Measurements from ENCODE around the gene SLX4. TPM values are rescaled to one million over a fixed set of nuclear protein-coding genes. Genes with fewer than 3 reads are reported as not detected.

Gene SLX4
- total and polyA plus RNA-seq, 9 of the 15 experiments (the other 6 are each of a cell fraction or from before 2014, with no cell fraction given) = 0.29 to 7.9 (median 3.8) TPM

GRCh38 chr16:3608069-3608468, 3.3 kb downstream of the SLX4 start:
- H3K27me3 ChIP-seq (ENCODE audit: control insufficient read depth in 2 of 2, insufficient read depth in 2 of 2, low read length in 2 of 2) = no peaks in the 10 kb centered on the region
- no peak overlapping the region for H3K4me3 ChIP-seq
- no peak for DNase-seq (ENCODE audit: extremely low read depth in 1 of 4, low spot score in 3 of 4)
- in situ Hi-C loops (cut with MboI) = no loop called here
- H3K9me1 ChIP-seq (ENCODE audit: control insufficient read depth, insufficient read depth, low read length) = no peaks in the 10 kb centered on the region
- peaks cover 27% of the 10 kb centered on the region for H3K79me2 ChIP-seq (ENCODE audit: control insufficient read depth, insufficient read depth, low read length)
- intact Hi-C loops (cut with micrococcal nuclease) = no loop called here
- BruUV-seq (replicated peaks) = no TSS peak
- no peak for ATAC-seq
- H3K36me3 ChIP-seq (ENCODE audit: control insufficient read depth, insufficient read depth, low read length) = peaks cover 7% of the 10 kb centered on the region; the same call in 2 of the 3 replicates
- FAIRE-seq = no peak
- ChIA-PET POLR2A (interaction anchor here (1.2 to 1.3 kb wide), 2 partner anchors 8 to 11 kb away, joined by 3 to 4 read pairs; no protein-coding TSS in a partner anchor), CTCF (ENCODE audit: low intra/inter-chr PET ratio) (no interaction called here)
- no peaks in the 10 kb centered on the region for H4K20me1 ChIP-seq (replicated peaks; ENCODE audit: control insufficient read depth, insufficient read depth, low read length)
- H2AFZ ChIP-seq (ENCODE audit: low read depth, low read length) = no peak overlapping the region
- WGBS (ENCODE audit: insufficient coverage, low coverage, missing lambda C conversion rate) = 73% methylated on average over 5 of the region's 5 CpGs
- H3K9me3 ChIP-seq (replicated peaks; ENCODE audit: control insufficient read depth, insufficient read depth, low read depth, low read length) = no peaks in the 10 kb centered on the region
- H3K9ac ChIP-seq (ENCODE audit: insufficient read depth in 1 of 2, low read depth in 2 of 2, low read length in 2 of 2) = peak overlapping the region in 1 of 2 experiments; percentile 48; a peak in 1 of 4 replicates
- no peak overlapping the region for H3K4me2 ChIP-seq (ENCODE audit: insufficient read depth, low read length)
- no peak overlapping the region for H3K27ac ChIP-seq (ENCODE audit: extremely low read depth, low read depth, low read length)
- peaks cover 10 to 21% of the 10 kb centered on the region in 2 experiments; a peak in 4 of 5 replicates for H3K4me1 ChIP-seq (replicated peaks in 1 of 2; ENCODE audit: control insufficient read depth in 2 of 2, insufficient read depth in 2 of 2, low read length in 2 of 2)
- TF ChIP-seq NFIC (IDR thresholded peaks at IDR 0.05) = peak; percentile 41; the same call in 1 of the 2 replicates
- TF ChIP-seq VEZF1 (CRISPR knock-in tag; IDR thresholded peaks at IDR 0.05) = no peak
- no peak for TF ChIP-seq SMAD3 (CRISPR knock-in tag; conservative IDR thresholded peaks at IDR 0.05)
- TF ChIP-seq YY1 (IDR thresholded peaks at IDR 0.05; ENCODE audit: borderline replicate concordance in 1 of 3, control insufficient read depth in 1 of 3, extremely low read depth in 1 of 3, insufficient read depth in 3 of 3, insufficient read length in 1 of 3, insufficient replicate concordance in 2 of 3, low read depth in 1 of 3, low read length in 2 of 3) = no peak
- TF ChIP-seq PKNOX1 (IDR thresholded peaks at IDR 0.05) = no peak
- TF ChIP-seq ZBTB40 (IDR thresholded peaks at IDR 0.05) = peak; percentile 85
- TF ChIP-seq ZBTB40 (CRISPR knock-in tag; IDR thresholded peaks at IDR 0.05) = peak; percentile 76
- no peak for TF ChIP-seq ARID3B (CRISPR knock-in tag; IDR thresholded peaks at IDR 0.05; ENCODE audit: borderline replicate concordance)
